NT2/D1 (cell line): ENCODE data around the gene RBM24.

Source experiments
- DNase-seq: peaks from one replicate; pipeline ENCODE4 v3.0.0-alpha.2; 2011; ENCODE audit warnings: low read depth, low spot score
- H3K27me3 ChIP-seq: 2 replicates; pipeline ENCODE4 v1.6.0; 2011; ENCODE audit warnings: mild to moderate bottlenecking; ENCODE audit not compliant: insufficient read length, insufficient read depth
- H3K36me3 ChIP-seq: 2 replicates; pipeline ENCODE4 v1.6.1; 2011; ENCODE audit warnings: mild to moderate bottlenecking, low read length, mixed read lengths; ENCODE audit not compliant: insufficient read depth, insufficient read length
- H3K4me1 ChIP-seq: 2 replicates; pipeline ENCODE4 v1.5.1; 2011; ENCODE audit not compliant: insufficient read depth, insufficient read length
- H3K4me3 ChIP-seq: 2 replicates; pipeline ENCODE4 v1.5.1; 2011; ENCODE audit warnings: low read depth; ENCODE audit not compliant: insufficient read length
- H3K9ac ChIP-seq: 2 replicates; pipeline ENCODE4 v1.6.0; 2011; ENCODE audit warnings: low read depth; ENCODE audit not compliant: insufficient read length
- H3K9me3 ChIP-seq: 2 replicates; pipeline ENCODE4 v1.5.1; 2011; ENCODE audit warnings: mild to moderate bottlenecking, low read length; ENCODE audit not compliant: insufficient read depth
- SUZ12 ChIP-seq: IDR thresholded peaks from 2 replicates; pipeline ENCODE4 v1.6.1; 2011; ENCODE audit not compliant: insufficient read length, insufficient read depth; ENCODE audit errors: extremely low read depth
- YY1 ChIP-seq: IDR thresholded peaks from 2 replicates; pipeline ENCODE4 v1.6.1; 2011; ENCODE audit not compliant: insufficient read length, insufficient read depth
- ZNF274 ChIP-seq: IDR thresholded peaks from 2 replicates; pipeline ENCODE4 v1.6.1; 2011; ENCODE audit warnings: mild to moderate bottlenecking, low read depth, low read length

The RBM24 gene

DNA sequence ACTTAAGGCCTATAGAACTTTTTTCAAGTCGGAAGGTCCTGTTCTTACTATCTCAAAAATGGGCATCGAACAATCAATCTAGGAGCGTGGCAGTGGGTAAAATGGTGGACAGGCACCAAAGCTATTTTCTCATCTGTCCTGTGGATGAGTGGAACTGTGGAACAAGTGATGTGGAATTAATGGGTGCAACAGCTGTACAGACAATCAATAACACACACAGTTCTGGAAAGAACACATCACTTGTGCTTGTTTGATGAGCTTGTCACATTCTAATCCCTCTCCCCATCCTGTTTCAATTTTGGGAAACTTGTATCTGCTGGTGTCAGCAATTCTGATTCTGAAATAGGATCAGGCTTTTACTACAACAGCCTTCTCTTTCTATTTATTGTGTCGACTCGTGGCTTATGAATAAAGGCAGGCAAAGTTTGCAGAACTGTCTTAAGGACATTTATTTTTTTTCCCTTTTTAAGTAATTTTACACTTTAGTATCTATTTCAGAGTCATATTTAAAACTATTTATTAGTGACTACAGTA is 11.5 kb downstream of the RBM24 start:
- TF ChIP-seq ZNF274 = no peak
- no peak for TF ChIP-seq SUZ12
- no peak for TF ChIP-seq YY1

DNA sequence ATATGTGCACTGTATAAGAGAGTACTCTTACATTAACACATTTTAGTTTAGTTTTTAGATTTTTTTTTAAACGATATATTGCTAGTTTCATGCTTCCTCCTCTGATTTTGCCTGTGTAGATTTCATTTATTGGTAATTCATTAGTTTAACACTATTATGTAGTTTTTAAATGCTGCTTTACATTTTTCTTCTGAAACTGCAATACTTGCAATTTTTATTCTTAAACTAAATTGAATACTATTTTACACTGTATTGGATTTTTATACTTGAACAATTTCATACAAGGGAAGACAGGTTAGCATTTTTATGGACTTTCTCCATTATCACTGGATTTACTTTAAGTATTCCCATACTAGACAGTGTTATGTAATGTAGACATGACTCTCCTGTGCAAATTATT is 12.2 kb downstream of the RBM24 start:
- Histone ChIP-seq H3K36me3 (peaks cover 12% of the 10 kb centered on the region), H3K4me3 (no peak overlapping the region), H3K4me1 (no peaks in the 10 kb centered on the region), H3K27me3 (no peaks in the 10 kb centered on the region), H3K9me3 (no peaks in the 10 kb centered on the region), H3K9ac (no peak overlapping the region)
- DNase-seq = no peak
- TF ChIP-seq YY1 = no peak

More for the DNA sequence above, 11.5 kb downstream of the RBM24 start:
- H3K4me3 ChIP-seq = no peak overlapping the region
- no peak for DNase-seq
- no peaks in the 10 kb centered on the region for H3K9me3 ChIP-seq
- H3K36me3 ChIP-seq = peaks cover 16% of the 10 kb centered on the region
- H3K27me3 ChIP-seq = no peaks in the 10 kb centered on the region
- no peaks in the 10 kb centered on the region for H3K4me1 ChIP-seq
- no peak overlapping the region for H3K9ac ChIP-seq

DNA sequence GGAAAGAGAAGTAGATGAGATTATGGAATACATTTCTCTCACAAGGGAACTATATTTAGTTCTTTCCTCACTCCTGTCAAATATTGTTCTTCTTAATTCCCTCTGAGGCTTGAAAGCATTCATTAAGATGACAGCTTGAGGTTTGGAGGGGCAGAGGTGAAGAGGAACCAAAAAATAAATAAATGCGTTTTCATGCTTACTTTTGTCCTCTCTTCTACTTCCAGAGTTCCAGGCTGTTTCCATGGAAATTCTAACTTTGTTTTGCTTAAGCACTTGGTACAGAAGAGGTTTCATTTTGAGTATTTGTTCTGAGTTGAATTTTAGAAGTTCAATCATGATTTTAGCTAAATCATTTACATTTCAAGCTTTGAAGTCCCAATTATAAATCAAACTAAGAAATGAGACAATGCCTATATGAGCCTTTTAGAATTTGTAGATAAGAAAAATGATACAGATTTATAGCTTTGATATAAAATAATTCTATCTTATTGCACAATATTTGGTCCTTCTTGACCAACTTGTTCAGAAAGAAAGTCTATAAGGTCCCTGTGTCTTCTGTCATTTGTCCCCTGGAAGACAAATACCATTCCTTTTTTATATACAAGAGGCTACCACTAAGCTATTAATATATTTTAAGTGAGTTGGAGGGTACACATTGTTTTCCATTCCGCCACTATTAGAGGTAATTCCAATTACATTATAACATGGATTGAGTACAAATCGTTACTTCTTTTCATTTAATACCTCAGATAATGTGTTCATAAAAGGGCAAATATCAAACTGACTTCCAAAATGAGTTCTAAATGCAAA is 16.3 kb downstream of the RBM24 start:
- no peak overlapping the region for H3K4me3 ChIP-seq
- TF ChIP-seq SUZ12 = no peak
- TF ChIP-seq ZNF274 = no peak
- no peak for TF ChIP-seq YY1
- no peaks in the 10 kb centered on the region for H3K9me3 ChIP-seq
- no peaks in the 10 kb centered on the region for H3K4me1 ChIP-seq
- no peak overlapping the region for H3K9ac ChIP-seq
- no peak for DNase-seq
- H3K27me3 ChIP-seq = no peaks in the 10 kb centered on the region
- H3K36me3 ChIP-seq = peaks cover 4% of the 10 kb centered on the region

DNA sequence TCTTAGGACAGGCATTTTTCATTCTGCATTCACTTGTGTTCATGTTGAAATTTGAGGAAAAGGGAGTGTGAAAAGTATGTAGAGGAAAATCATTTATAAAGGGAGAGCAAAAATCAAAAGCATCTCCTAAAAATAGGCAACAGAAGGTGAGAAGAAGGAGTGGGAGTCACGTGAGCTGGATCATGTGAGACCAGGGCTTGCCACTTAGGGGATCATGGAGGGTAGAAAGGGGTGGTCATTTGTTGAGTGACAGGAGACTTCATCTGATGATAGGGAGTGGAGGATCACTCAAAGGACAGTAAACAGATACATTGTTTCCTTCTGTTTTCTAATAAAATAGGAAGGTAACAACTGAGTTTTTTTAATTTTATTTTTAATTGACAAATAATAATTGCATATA is 17.1 kb downstream of the RBM24 start:
- DNase-seq = no peak
- H3K9ac ChIP-seq = no peak overlapping the region
- no peaks in the 10 kb centered on the region for H3K36me3 ChIP-seq
- no peak overlapping the region for H3K4me3 ChIP-seq
- H3K27me3 ChIP-seq = no peaks in the 10 kb centered on the region
- no peaks in the 10 kb centered on the region for H3K4me1 ChIP-seq
- H3K9me3 ChIP-seq = no peaks in the 10 kb centered on the region
- TF ChIP-seq ZNF274 = no peak
- no peak for TF ChIP-seq SUZ12
- no peak for TF ChIP-seq YY1

DNA sequence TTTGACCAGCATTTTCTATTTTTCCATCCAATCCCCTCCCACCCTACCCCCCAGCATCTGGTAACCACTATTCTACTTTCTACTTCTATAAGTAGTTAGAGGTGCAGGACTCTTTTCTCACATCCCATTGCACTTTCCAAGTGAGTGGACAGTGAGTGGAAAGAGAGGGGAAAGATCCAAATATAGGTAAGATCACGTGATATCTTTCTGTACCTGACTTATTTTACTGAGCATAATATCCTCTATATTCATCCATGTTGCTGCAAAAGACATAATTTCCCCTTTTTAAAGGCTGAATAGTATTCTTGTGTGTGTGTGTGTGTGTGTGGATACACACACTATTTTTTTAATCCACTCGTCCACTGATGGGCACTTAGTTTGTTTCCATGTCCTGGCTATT is 18.1 kb downstream of the RBM24 start:
- Histone ChIP-seq H3K4me1 (no peaks in the 10 kb centered on the region), H3K36me3 (no peaks in the 10 kb centered on the region), H3K4me3 (no peak overlapping the region), H3K27me3 (no peaks in the 10 kb centered on the region), H3K9me3 (no peaks in the 10 kb centered on the region), H3K9ac (no peak overlapping the region)
- DNase-seq = no peak
- TF ChIP-seq YY1 (no peak), ZNF274 (no peak), SUZ12 (no peak)

DNA sequence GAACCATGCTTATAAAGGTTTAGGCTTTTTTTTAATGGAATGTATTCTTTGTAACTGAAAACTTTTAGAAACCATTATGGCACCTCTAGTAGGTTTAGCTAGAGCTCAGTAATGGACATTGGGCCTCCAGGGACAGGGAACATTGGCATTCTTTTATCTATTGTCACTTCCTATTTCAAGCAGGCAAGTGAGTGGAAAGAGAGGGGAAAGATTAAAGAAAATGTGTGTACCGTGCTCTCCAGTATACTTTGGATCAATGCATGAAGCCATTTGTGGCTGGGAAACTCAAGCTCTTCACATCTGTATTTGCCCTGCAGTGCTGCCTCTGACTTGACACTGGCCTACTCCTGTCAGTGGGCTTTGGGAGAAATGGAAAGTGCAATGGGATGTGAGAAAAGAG is 18.6 kb downstream of the RBM24 start:
- Histone ChIP-seq H3K9me3 (no peaks in the 10 kb centered on the region), H3K27me3 (no peaks in the 10 kb centered on the region), H3K4me3 (no peak overlapping the region), H3K4me1 (no peaks in the 10 kb centered on the region), H3K9ac (no peak overlapping the region), H3K36me3 (no peaks in the 10 kb centered on the region)
- no peak for DNase-seq
- TF ChIP-seq SUZ12 (no peak), ZNF274 (no peak), YY1 (no peak)

GRCh38 chr6:17300637-17301036 is 19.5 kb downstream of the RBM24 start:
- TF ChIP-seq YY1 = no peak
- TF ChIP-seq SUZ12 = no peak
- no peak for TF ChIP-seq ZNF274
- Histone ChIP-seq H3K27me3 (no peaks in the 10 kb centered on the region), H3K36me3 (no peaks in the 10 kb centered on the region), H3K4me1 (no peaks in the 10 kb centered on the region), H3K9me3 (no peaks in the 10 kb centered on the region), H3K9ac (no peak overlapping the region), H3K4me3 (no peak overlapping the region)
- DNase-seq = no peak
